ACC112 (cell line): Measurements from ENCODE around the gene RTN4RL2.
A peak's percentile ranks its signal among the peaks of the same experiment; 100 is the strongest.
"Not testable (repeated sequence)": the region's sequence is repeated elsewhere in the genome, so short reads cannot be mapped to it uniquely, and the experiment has no call there.

Experiments used
- H2AFZ ChIP-seq: fragments of 200-600 bp; sonication (generic); one replicate; pipeline ENCODE4 v1.6.0; 2017; ENCODE audit warnings: antibody characterized with exemption, low read length; ENCODE audit not compliant: unreplicated experiment
- H3K27ac ChIP-seq: fragments of 200-600 bp; sonication (generic); 2 replicates; pipeline ENCODE4 v1.5.1; 2014; ENCODE audit warnings: low read depth, mild to moderate bottlenecking, antibody characterized with exemption, low read length, moderate library complexity
- H3K27me3 ChIP-seq: fragments of 200-600 bp; sonication (generic); 2 replicates; pipeline ENCODE4 v1.6.1; 2014; ENCODE audit warnings: mild to moderate bottlenecking, antibody characterized with exemption, low read length, moderate library complexity, mixed read lengths; ENCODE audit not compliant: insufficient read depth
- H3K36me3 ChIP-seq: fragments of 200-600 bp; sonication (generic); 2 replicates; pipeline ENCODE4 v1.6.1; 2016; ENCODE audit warnings: mild to moderate bottlenecking, antibody characterized with exemption, low read length, moderate library complexity, mixed read lengths; ENCODE audit not compliant: insufficient read depth
- H3K4me1 ChIP-seq: fragments of 200-600 bp; sonication (generic); one replicate; pipeline ENCODE4 v1.6.1; 2016; ENCODE audit warnings: low read length, mixed read lengths; ENCODE audit not compliant: insufficient read depth, unreplicated experiment, control insufficient read depth
- H3K4me3 ChIP-seq: fragments of 200-600 bp; sonication (generic); 2 replicates; pipeline ENCODE4 v1.5.1; 2014; ENCODE audit warnings: mild to moderate bottlenecking, low read depth, low read length
- H3K79me2 ChIP-seq: fragments of 200-600 bp; sonication (generic); one replicate; pipeline ENCODE4 v1.6.0; 2016; ENCODE audit warnings: low read length; ENCODE audit not compliant: control insufficient read depth, unreplicated experiment, insufficient read depth

RTN4RL2 gene

GRCh38 chr11:57432149-57432561 lies 28.2 kb upstream of the RTN4RL2 start:
- no peak overlapping the region for H3K4me3 ChIP-seq
- no peak overlapping the region for H3K27ac ChIP-seq
- no peaks in the 10 kb centered on the region for H3K27me3 ChIP-seq
- peaks cover 43% of the 10 kb centered on the region for H3K4me1 ChIP-seq
- H3K79me2 ChIP-seq = no peaks in the 10 kb centered on the region
- H3K36me3 ChIP-seq = no peaks in the 10 kb centered on the region
- H2AFZ ChIP-seq = no peak overlapping the region

DNA sequence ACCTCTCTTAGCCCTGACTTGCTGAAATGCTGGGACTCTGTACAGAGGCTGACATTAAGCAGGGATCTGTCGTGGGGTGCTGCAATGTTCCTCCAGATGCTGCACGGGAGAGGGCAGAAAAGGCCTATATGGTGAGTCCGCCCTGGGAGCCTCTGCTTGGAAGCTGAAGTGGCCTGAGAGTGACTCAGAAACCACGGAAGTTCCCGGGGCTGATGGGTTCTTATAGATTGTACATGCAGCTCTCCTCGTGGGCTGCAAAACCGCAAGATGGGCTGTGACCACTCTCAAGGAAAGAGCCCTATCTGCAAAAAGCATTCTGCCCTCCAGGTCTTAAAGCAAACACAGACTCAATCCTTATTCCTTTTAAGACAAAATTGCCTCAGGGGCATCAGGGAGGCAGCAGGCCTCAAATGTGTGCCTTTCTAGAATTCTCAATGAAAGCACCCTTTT lies 27.6 kb upstream of the RTN4RL2 start:
- H3K36me3 ChIP-seq = no peaks in the 10 kb centered on the region
- H3K27me3 ChIP-seq = no peaks in the 10 kb centered on the region
- no peak overlapping the region for H3K27ac ChIP-seq
- no peaks in the 10 kb centered on the region for H3K79me2 ChIP-seq
- H3K4me1 ChIP-seq = peaks cover 37% of the 10 kb centered on the region
- H3K4me3 ChIP-seq = no peak overlapping the region
- no peak overlapping the region for H2AFZ ChIP-seq

GRCh38 chr11:57434640-57435546 lies 25.4 kb upstream of the RTN4RL2 start:
- Histone ChIP-seq H3K27ac (peak overlapping the region; percentile 43), H3K36me3 (no peaks in the 10 kb centered on the region), H2AFZ (no peak overlapping the region), H3K4me3 (no peak overlapping the region), H3K4me1 (peaks cover 30% of the 10 kb centered on the region), H3K79me2 (no peaks in the 10 kb centered on the region), H3K27me3 (no peaks in the 10 kb centered on the region)

DNA sequence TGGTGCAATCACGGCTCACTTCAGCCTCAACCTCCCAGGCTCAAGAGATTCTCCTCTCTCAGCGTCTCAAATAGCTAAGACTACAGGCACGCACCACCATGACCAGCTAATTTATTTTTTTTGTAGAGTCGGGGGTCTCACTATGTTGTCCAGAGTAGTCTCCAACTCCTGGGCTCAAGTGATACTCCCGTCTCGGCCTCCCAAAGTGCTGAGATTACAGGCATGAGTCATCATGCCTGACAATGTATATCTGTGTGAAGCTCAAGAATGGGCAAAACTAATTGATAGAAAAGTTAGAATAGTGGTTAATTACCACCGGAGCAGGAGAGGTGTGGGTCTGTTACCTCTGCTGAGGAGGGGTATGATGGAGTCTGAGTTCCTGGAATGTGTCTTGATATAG lies 24.3 kb upstream of the RTN4RL2 start:
- H3K27ac ChIP-seq = no peak overlapping the region

DNA sequence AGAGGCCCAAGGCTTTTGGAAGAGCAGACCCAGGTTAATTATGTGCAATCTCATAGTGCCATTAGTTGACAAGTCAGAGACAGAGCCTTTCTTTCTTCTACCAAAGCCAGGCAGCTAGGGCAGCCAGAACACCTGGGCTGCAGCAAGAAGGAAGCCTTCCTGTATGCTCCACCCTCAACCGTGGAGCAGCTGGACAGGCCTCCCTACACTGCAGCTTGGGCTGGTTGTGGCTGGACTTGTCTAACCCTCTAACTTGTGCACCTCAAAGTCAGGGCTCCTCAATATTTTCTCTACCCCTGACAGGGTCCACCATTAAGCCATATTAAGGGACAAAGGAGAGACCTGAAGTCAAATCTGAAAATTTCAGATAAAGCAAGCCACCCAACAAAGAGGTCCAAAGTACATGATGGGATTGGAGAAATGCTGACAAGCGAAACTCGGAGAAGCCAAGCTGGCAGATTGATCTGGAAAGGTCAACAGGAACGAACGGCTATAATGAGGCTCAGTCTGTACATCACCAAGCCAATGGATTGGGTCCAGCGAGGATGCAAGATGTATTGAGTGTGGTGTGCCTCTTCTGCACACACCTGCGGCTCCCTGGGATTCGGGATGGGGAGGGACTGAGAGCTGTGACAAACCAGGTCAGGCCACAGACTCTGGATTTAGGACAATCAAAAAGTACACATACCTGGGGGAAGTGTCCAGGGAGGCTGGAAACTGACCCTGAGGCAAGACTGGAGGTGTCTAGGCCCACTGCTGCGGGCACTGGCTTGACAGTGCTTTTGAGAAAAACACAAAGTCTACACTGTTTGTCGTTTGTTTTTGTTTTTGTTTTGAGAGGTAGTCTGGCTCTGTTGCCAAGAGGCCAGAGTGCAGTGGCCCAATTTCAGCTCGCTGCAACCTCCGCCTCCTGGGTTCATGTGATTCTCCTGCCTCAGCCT lies 21.7 kb upstream of the RTN4RL2 start:
- H2AFZ ChIP-seq = no peak overlapping the region
- no peaks in the 10 kb centered on the region for H3K79me2 ChIP-seq
- no peaks in the 10 kb centered on the region for H3K36me3 ChIP-seq
- peaks cover 17% of the 10 kb centered on the region for H3K4me1 ChIP-seq
- no peak overlapping the region for H3K27ac ChIP-seq
- H3K27me3 ChIP-seq = no peaks in the 10 kb centered on the region
- H3K4me3 ChIP-seq = no peak overlapping the region

More for the DNA sequence above, 24.3 kb upstream of the RTN4RL2 start:
- H2AFZ ChIP-seq = no peak overlapping the region
- no peaks in the 10 kb centered on the region for H3K27me3 ChIP-seq
- no peaks in the 10 kb centered on the region for H3K36me3 ChIP-seq
- peaks cover 30% of the 10 kb centered on the region for H3K4me1 ChIP-seq
- H3K4me3 ChIP-seq = no peak overlapping the region
- no peaks in the 10 kb centered on the region for H3K79me2 ChIP-seq

GRCh38 chr11:57439786-57440185 lies 20.5 kb upstream of the RTN4RL2 start:
- H3K4me1 ChIP-seq = peaks cover 6% of the 10 kb centered on the region
- H3K79me2 ChIP-seq = no peaks in the 10 kb centered on the region
- no peak overlapping the region for H3K27ac ChIP-seq
- no peaks in the 10 kb centered on the region for H3K27me3 ChIP-seq
- H2AFZ ChIP-seq = no peak overlapping the region
- H3K36me3 ChIP-seq = no peaks in the 10 kb centered on the region
- H3K4me3 ChIP-seq = no peak overlapping the region

DNA sequence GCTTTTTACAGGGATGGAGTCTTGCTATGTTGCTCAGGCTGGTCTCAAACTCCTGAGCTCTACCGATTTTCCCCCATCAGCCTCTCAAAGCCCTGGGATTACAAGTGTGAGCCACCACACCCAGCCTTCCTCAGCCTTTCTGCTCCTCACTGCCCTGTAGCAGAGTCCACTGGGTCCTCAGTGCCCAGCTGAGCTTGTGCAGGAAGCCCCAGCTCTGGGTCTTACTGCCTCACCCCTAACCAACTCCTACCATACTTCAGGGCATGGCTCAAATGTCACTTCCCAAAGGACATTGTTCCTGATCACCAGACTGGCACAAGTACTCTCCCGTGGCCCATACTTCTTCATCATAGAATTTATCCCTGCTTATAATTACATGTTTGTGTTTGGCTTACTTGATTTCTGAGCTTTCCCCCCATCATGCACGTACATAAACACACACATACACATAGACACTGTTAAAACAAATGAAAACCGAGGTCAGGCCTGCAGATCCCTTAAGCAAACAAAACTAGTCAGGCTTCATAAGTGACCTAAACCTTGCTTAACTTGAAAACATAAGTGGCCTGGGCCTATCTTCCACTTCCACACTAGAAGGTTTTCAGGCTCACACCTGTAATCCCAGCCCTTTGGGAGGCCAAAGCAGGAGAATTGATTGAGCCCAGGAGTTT lies 19.4 kb upstream of the RTN4RL2 start:
- H2AFZ ChIP-seq = no peak overlapping the region
- H3K27me3 ChIP-seq = peaks cover 4% of the 10 kb centered on the region; the same call in 1 of the 2 replicates
- no peaks in the 10 kb centered on the region for H3K36me3 ChIP-seq
- no peak overlapping the region for H3K4me3 ChIP-seq
- no peak overlapping the region for H3K27ac ChIP-seq
- no peaks in the 10 kb centered on the region for H3K79me2 ChIP-seq
- no peaks in the 10 kb centered on the region for H3K4me1 ChIP-seq

DNA sequence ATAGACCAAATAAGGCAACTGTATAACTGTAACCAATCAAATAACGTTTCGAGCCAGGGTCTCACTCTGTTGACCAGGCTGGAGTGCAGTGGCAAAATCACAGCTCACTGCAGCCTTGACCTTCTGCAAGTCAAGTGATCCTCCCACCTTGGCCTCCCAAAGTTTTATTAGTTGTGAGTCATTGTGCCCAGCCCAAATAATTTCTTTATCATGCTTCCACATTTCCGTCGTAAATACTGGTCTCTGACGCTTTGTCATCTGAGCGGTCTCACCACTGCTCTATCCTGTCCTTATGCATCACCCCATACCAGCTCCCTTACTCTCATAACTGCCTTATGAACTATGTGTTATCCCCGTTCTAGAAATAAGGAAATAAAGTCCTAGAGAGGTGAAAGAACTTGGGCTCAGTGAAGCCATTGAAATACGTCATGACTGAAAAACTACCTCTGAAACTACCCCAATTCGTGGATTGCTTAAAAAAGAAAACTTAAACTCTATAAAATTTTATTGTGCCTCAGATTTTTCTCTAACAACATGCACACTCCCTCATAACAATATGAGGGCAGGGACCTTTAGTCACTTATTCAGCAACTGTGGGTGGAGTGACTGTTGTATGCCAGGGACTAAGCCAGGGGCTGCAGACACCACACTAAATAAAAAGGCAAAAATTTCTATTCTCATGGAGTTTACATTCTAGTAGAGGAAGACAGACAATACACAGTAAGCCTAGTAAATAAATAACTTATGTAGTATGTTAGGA lies 15.8 kb upstream of the RTN4RL2 start:
- Histone ChIP-seq H3K79me2 (no peaks in the 10 kb centered on the region), H3K36me3 (no peaks in the 10 kb centered on the region), H2AFZ (no peak overlapping the region), H3K27me3 (peaks cover 14% of the 10 kb centered on the region; the same call in 1 of the 2 replicates), H3K4me1 (no peaks in the 10 kb centered on the region), H3K27ac (no peak overlapping the region), H3K4me3 (no peak overlapping the region)

DNA sequence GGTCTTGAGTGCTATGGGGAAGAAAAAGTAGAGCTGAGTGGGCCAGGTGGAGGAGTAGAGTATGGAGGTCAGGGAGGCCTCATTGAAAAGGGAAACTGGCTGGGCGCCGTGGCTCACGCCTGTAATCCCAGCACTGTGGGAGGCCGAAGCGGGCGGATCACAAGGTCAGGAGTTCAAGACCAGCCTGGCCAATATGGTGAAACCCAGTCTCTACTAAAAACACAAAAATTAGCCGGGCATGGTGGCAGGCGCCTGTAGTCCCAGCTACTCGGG lies 15.3 kb upstream of the RTN4RL2 start:
- not testable (repeated sequence) for H3K4me1 ChIP-seq, H3K4me3 ChIP-seq, H3K36me3 ChIP-seq, H3K79me2 ChIP-seq, H2AFZ ChIP-seq, H3K27ac ChIP-seq
- H3K27me3 ChIP-seq = peaks cover 14% of the 10 kb centered on the region; the same call in 1 of the 2 replicates

GRCh38 chr11:57446055-57446454 lies 14.3 kb upstream of the RTN4RL2 start:
- H3K27me3 ChIP-seq = peaks cover 18% of the 10 kb centered on the region
- H2AFZ ChIP-seq = no peak overlapping the region
- no peaks in the 10 kb centered on the region for H3K79me2 ChIP-seq
- H3K36me3 ChIP-seq = no peaks in the 10 kb centered on the region
- no peak overlapping the region for H3K4me3 ChIP-seq
- no peaks in the 10 kb centered on the region for H3K4me1 ChIP-seq
- no peak overlapping the region for H3K27ac ChIP-seq
